HEK293 (cell line): ENCODE results near the gene PKNOX1.

ENCODE experiments used
- CTCF ChIP-seq: fragments of 450-650 bp; formaldehyde crosslinking; IDR thresholded peaks from 2 replicates; pipeline ENCODE4 v1.5.1; 2016; ENCODE audit warnings: missing biosample characterization, missing genetic modification characterization
- GLI2 ChIP-seq: fragments of 450-650 bp; formaldehyde crosslinking; IDR thresholded peaks from 2 replicates; pipeline ENCODE4; 2017; ENCODE audit warnings: missing biosample characterization, missing genetic modification characterization, low read depth, borderline replicate concordance
- HOXA7 ChIP-seq: sonication (generic); formaldehyde crosslinking; IDR thresholded peaks from 2 replicates; pipeline ENCODE4 v1.8.1; 2022; ENCODE audit warnings: missing genetic modification reagents, borderline replicate concordance
- HOXC10 ChIP-seq: sonication (generic); formaldehyde crosslinking; IDR thresholded peaks from 2 replicates; pipeline ENCODE4 v1.8.1; 2023; ENCODE audit warnings: mild to moderate bottlenecking, missing genetic modification reagents
- KLF7 ChIP-seq: fragments of 450-650 bp; formaldehyde crosslinking; IDR thresholded peaks from 2 replicates; pipeline ENCODE4 v1.5.1; 2016; ENCODE audit warnings: missing biosample characterization, missing genetic modification characterization, borderline replicate concordance
- KLF9 ChIP-seq: fragments of 450-650 bp; formaldehyde crosslinking; IDR thresholded peaks from 2 replicates; pipeline ENCODE4 v1.5.1; 2016; ENCODE audit warnings: missing biosample characterization, missing genetic modification characterization, low read depth
- PRDM1 ChIP-seq: fragments of 450-650 bp; formaldehyde crosslinking; IDR thresholded peaks from 2 replicates; pipeline ENCODE4; 2016; ENCODE audit warnings: missing biosample characterization, missing genetic modification characterization
- SP2 ChIP-seq: fragments of 450-650 bp; formaldehyde crosslinking; IDR thresholded peaks from 2 replicates; pipeline ENCODE4 v1.5.1; 2016; ENCODE audit warnings: missing biosample characterization, missing genetic modification characterization
- WT1 ChIP-seq: fragments of 450-650 bp; formaldehyde crosslinking; IDR thresholded peaks from 2 replicates; pipeline ENCODE4 v1.5.1; 2016; ENCODE audit warnings: missing biosample characterization, missing genetic modification characterization
- ZBTB1 ChIP-seq: fragments of 450-650 bp; formaldehyde crosslinking; IDR thresholded peaks from 2 replicates; pipeline ENCODE4 v1.5.1; 2016; ENCODE audit warnings: missing biosample characterization, missing genetic modification characterization
- ZBTB17 ChIP-seq: fragments of 450-650 bp; formaldehyde crosslinking; IDR thresholded peaks from 2 replicates; pipeline ENCODE4 v1.5.1; 2016; ENCODE audit warnings: missing biosample characterization, missing genetic modification characterization
- ZBTB44 ChIP-seq: fragments of 450-650 bp; IDR thresholded peaks from 2 replicates; pipeline ENCODE4 v1.5.1; 2018; ENCODE audit warnings: missing biosample characterization, mild to moderate bottlenecking, missing genetic modification characterization
- ZBTB6 ChIP-seq: fragments of 450-650 bp; formaldehyde crosslinking; IDR thresholded peaks from 2 replicates; pipeline ENCODE4 v1.5.1; 2017; ENCODE audit warnings: missing biosample characterization, missing genetic modification characterization
- ZEB2 ChIP-seq: fragments of 450-650 bp; formaldehyde crosslinking; IDR thresholded peaks from 2 replicates; pipeline ENCODE4 v1.5.1; 2016; ENCODE audit warnings: missing biosample characterization, missing genetic modification characterization
- ZFHX2 ChIP-seq: fragments of 450-650 bp; formaldehyde crosslinking; conservative IDR thresholded peaks from 2 replicates; pipeline ENCODE4 v1.5.1; 2016; ENCODE audit warnings: missing biosample characterization, missing genetic modification characterization
- ZNF10 ChIP-seq: fragments of 450-650 bp; formaldehyde crosslinking; IDR thresholded peaks from 2 replicates; pipeline ENCODE4 v1.5.1; 2017; ENCODE audit warnings: missing biosample characterization, missing genetic modification characterization
- ZNF2 ChIP-seq: fragments of 450-650 bp; formaldehyde crosslinking; IDR thresholded peaks from 2 replicates; pipeline ENCODE4 v1.5.1; 2016; ENCODE audit warnings: missing biosample characterization, missing genetic modification characterization
- ZNF239 ChIP-seq: fragments of 450-650 bp; formaldehyde crosslinking; IDR thresholded peaks from 2 replicates; pipeline ENCODE4 v1.5.1; 2016; ENCODE audit warnings: missing biosample characterization, missing genetic modification characterization
- ZNF24 ChIP-seq: fragments of 450-650 bp; formaldehyde crosslinking; IDR thresholded peaks from 2 replicates; pipeline ENCODE4 v1.5.1; 2016; ENCODE audit warnings: missing biosample characterization, missing genetic modification characterization
- ZNF292 ChIP-seq: fragments of 450-650 bp; formaldehyde crosslinking; IDR thresholded peaks from 2 replicates; pipeline ENCODE4 v1.5.1; 2016; ENCODE audit warnings: low read depth, missing biosample characterization, missing genetic modification characterization, borderline replicate concordance
- ZNF335 ChIP-seq: fragments of 450-650 bp; formaldehyde crosslinking; conservative IDR thresholded peaks from 2 replicates; pipeline ENCODE4 v1.5.1; 2016; ENCODE audit warnings: missing biosample characterization, missing genetic modification characterization
- ZNF394 ChIP-seq: fragments of 450-650 bp; formaldehyde crosslinking; IDR thresholded peaks from 2 replicates; pipeline ENCODE4 v1.5.1; 2016; ENCODE audit warnings: missing biosample characterization, missing genetic modification characterization, mild to moderate bottlenecking, moderate library complexity, borderline replicate concordance
- ZNF558 ChIP-seq: fragments of 450-650 bp; formaldehyde crosslinking; IDR thresholded peaks from 2 replicates; pipeline ENCODE4 v1.5.1; 2016; ENCODE audit warnings: missing biosample characterization, missing genetic modification characterization
- ZNF585B ChIP-seq: fragments of 450-650 bp; formaldehyde crosslinking; IDR thresholded peaks from 2 replicates; pipeline ENCODE4 v1.5.1; 2016; ENCODE audit warnings: missing biosample characterization, missing genetic modification characterization
- ZNF626 ChIP-seq: fragments of 450-650 bp; sonication (Bioruptor Pico); formaldehyde crosslinking; IDR thresholded peaks from 2 replicates; pipeline ENCODE4 v1.5.1; 2018; ENCODE audit warnings: missing biosample characterization, missing genetic modification characterization, inconsistent platforms
- ZNF629 ChIP-seq: fragments of 450-650 bp; formaldehyde crosslinking; IDR thresholded peaks from 2 replicates; pipeline ENCODE4 v1.5.1; 2017; ENCODE audit warnings: missing biosample characterization, missing genetic modification characterization
- ZNF660 ChIP-seq: fragments of 450-650 bp; IDR thresholded peaks from 2 replicates; pipeline ENCODE4 v1.5.1; 2018; ENCODE audit warnings: missing biosample characterization, mild to moderate bottlenecking, missing genetic modification characterization
- ZNF670 ChIP-seq: fragments of 450-650 bp; formaldehyde crosslinking; IDR thresholded peaks from 2 replicates; pipeline ENCODE4 v1.5.1; 2016; ENCODE audit warnings: missing biosample characterization, missing genetic modification characterization, low read depth
- ZNF791 ChIP-seq: fragments of 450-650 bp; formaldehyde crosslinking; IDR thresholded peaks from 2 replicates; pipeline ENCODE4 v1.5.1; 2016; ENCODE audit warnings: missing biosample characterization, missing genetic modification characterization
- ZSCAN30 ChIP-seq: fragments of 450-650 bp; IDR thresholded peaks from 2 replicates; pipeline ENCODE4 v1.5.1; 2018; ENCODE audit warnings: missing biosample characterization, mild to moderate bottlenecking, missing genetic modification characterization, moderate library complexity
- ZXDB ChIP-seq: fragments of 450-650 bp; formaldehyde crosslinking; IDR thresholded peaks from 2 replicates; pipeline ENCODE4 v1.5.1; 2016; ENCODE audit warnings: missing biosample characterization, missing genetic modification characterization
- TF ChIP-seq, protein P1 (sequence below): fragments of 450-650 bp; formaldehyde crosslinking; IDR thresholded peaks from 2 replicates; pipeline ENCODE4 v1.5.1; 2016; ENCODE audit warnings: missing biosample characterization, missing genetic modification characterization

PKNOX1 gene

GRCh38 chr21:42974832-42975820 is 764 bp downstream of the PKNOX1 start (continued):
- no peak for TF ChIP-seq ZSCAN30 (tag by site-specific recombination)
- no peak for TF ChIP-seq ZNF791 (tag by site-specific recombination)
- peak; percentile 67 for TF ChIP-seq SP2 (tag by site-specific recombination)
- TF ChIP-seq ZBTB17 (tag by site-specific recombination) = peak; percentile 82
- no peak for TF ChIP-seq PRDM1 (tag by site-specific recombination)
- TF ChIP-seq ZNF394 (tag by site-specific recombination) = no peak; the same call in 1 of the 2 replicates
- TF ChIP-seq ZXDB (tag by site-specific recombination) = peak; percentile 75; the same call in 1 of the 2 replicates
- no peak for TF ChIP-seq ZNF239 (tag by site-specific recombination)
- TF ChIP-seq KLF7 = no peak
- 0 out of 2 replicates have a peak, but pooled peaks have one; percentile 23 for TF ChIP-seq ZNF24 (tag by site-specific recombination)
- TF ChIP-seq ZNF335 (tag by site-specific recombination) = peak; percentile 92
- TF ChIP-seq ZNF10 (tag by site-specific recombination) = no peak
- no peak for TF ChIP-seq ZNF585B (tag by site-specific recombination)
- TF ChIP-seq ZBTB44 (tag by site-specific recombination) = no peak
- TF ChIP-seq HOXA7 = no peak
- no peak; the same call in 1 of the 2 replicates for TF ChIP-seq ZNF660 (tag by site-specific recombination)
- TF ChIP-seq ZNF626 (tag by site-specific recombination) = no peak
- peak; percentile 37; the same call in 1 of the 2 replicates for TF ChIP-seq KLF9 (tag by site-specific recombination)
- no peak for TF ChIP-seq GLI2
- no peak for TF ChIP-seq ZNF558 (tag by site-specific recombination)
- peak; percentile 90 for TF ChIP-seq ZEB2 (tag by site-specific recombination)
- no peak for TF ChIP-seq ZBTB6
- no peak for TF ChIP-seq ZNF670
- TF ChIP-seq CTCF (tag by site-specific recombination) = no peak
- TF ChIP-seq ZNF2 (tag by site-specific recombination) = no peak
- peak; percentile 59 for TF ChIP-seq ZNF629
- peak; percentile 36; the same call in 1 of the 2 replicates for TF ChIP-seq ZFHX2 (tag by site-specific recombination)
- peak; percentile 51 for TF ChIP-seq WT1 (tag by site-specific recombination)
- TF ChIP-seq, protein P1, sequence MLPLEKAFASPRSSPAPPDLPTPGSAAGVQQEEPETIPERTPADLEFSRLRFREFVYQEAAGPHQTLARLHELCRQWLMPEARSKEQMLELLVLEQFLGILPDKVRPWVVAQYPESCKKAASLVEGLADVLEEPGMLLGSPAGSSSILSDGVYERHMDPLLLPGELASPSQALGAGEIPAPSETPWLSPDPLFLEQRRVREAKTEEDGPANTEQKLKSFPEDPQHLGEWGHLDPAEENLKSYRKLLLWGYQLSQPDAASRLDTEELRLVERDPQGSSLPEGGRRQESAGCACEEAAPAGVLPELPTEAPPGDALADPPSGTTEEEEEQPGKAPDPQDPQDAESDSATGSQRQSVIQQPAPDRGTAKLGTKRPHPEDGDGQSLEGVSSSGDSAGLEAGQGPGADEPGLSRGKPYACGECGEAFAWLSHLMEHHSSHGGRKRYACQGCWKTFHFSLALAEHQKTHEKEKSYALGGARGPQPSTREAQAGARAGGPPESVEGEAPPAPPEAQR (tag by site-specific recombination) = no peak
- no peak for TF ChIP-seq ZBTB1 (tag by site-specific recombination)
- 0 out of 2 replicates have a peak, but pooled peaks have one; percentile 69 for TF ChIP-seq HOXC10 (CRISPR knock-in tag)
- TF ChIP-seq ZNF292 (tag by site-specific recombination) = no peak
